Measurements from ENCODE around the gene FES.
A peak's percentile ranks its signal among the peaks of the same experiment; 100 is the strongest.
"Not testable (repeated sequence)": the region's sequence is repeated elsewhere in the genome, so short reads cannot be mapped to it uniquely, and the experiment has no call there.

FES gene

DNA sequence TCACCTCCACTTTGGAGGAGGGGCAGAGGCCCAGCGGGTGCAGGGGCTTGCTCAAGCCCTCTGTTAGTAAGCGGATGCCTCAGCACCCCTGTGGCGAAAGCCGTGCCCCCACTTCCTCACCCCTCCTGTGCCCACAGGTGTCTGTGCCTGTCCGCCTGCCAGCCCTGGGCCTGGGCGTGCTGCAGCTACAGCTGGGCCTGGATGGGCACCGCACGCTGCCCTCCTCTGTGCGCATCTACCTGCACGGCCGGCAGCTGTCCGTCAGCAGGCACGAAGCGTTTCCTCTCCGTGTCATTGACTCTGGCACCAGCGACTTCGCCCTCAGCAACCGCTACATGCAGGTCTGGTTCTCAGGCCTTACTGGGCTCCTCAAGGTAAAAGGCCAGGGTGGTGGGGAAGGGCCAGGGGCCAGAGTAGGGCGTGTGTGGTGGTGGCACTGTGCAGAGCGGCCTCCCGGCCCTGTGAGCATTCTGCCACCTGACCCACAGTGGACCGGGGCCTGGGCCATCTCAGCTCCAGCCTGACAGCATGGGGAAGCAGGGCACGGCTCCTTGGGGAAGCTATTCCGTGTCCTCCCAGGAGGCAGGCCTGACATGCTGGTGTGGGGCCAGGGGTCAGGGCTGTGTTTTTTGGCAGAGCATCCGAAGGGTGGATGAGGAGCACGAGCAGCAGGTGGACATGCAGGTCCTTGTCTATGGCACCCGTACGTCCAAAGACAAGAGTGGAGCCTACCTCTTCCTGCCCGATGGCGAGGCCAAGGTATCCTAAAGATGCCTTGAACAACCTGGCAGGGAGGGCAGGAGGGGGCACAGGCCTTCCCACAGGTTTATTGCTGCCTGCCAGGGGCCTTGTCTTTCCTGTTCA is 27.8 kb downstream of the FES start:
- DNase-seq, result no peak

DNA sequence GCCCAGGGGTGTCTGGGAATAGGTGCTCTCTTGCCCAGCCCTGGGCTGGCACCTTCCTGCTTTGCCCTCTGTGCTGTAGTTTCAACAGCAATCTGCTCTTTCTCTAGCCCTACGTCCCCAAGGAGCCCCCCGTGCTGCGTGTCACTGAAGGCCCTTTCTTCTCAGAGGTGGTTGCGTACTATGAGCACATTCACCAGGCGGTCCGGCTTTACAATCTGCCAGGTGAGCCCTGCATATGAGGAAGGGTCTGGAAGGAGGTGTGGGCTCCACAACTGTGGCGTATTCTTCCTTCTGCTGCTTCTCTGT is 28.4 kb downstream of the FES start:
- no peak for DNase-seq

DNA sequence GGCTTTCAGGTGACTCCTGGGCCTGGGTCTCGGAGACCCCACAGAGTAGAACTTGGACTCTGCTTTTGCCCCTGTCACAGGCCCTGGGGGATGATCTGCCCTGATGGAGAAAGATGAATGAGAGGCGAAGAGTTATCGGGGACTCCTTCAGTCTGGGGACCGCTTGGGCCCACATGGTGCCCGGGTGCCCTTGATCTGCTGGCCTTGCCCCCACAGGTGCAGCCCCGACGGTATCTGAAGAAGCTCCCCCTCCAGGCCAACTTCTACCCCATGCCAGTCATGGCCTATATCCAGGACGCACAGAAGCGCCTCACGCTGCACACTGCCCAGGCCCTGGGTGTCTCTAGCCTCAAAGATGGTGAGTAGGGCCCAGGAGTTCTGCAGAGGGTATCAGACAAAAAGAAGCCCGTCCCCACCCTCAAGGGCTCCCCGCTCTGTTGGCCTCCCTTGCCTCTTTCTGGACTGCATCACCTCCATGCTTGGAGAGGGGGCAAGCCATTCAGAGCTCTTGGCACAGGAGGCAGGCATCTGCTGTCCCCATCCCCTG is 29.2 kb downstream of the FES start:
- no peak for DNase-seq

DNA sequence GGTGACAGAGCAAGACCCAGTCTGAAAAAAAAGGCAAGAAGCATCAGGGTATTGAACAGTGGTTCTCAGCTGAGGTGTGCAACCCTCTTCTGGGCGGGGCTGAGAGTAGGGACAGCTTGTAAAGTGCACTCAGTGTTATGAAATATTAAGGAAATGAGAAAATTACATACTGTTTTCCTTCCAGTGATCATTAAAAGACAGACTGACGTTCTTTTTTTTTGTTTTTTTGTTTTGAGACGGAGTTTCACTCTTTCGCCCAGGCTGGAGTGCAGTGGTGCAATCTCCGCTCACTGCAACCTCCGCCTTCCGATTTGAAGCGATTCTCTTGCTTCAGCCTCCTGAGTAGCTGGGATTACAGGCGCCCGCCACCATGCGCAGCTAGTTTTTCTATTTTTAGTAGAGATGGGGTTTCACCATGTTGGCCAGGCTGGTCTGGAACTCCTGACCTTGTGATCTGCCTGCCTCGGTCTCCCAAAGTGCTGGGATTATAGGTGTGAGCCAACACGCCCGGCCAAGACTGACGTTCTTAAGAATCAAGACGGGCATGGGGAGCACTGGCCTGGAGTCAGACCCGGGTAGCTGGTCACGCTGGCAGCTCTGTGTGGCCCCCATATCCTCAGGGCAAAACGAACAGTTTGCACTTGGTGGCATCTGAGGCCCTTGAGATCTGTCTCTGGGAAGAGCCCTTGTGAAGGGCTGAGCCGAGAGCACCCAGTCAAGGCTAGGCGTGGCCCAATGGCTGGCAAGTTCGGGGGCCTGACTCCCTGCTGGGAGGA is 30.2 kb downstream of the FES start:
- no peak for DNase-seq

DNA sequence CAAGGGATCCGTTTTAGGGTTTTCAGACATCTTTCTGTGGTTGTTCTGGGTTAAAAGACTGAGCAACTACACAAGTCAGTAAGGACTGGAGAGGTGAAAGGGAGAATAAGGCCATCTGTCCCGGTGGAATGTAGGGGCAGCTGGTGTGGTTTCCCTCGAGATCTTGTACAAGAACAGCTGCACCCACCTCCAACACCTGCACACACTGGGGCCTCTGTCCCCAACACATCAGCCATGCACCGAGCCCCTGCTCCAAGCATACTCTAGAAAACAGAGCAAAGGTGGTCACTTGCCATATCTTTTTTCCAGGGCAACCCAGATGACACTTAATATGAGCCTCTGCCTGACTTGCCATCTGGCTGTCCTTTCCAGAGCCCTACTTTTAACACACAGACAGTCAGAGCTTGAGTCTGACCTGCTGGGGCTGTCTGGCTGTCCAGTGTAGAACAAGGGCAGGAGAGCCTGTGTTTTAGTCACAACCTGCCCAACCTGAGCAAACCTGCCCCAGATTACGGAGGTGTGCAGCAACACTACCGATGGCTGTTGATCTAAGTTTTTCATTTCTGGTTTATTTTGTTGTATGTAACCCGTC is 31.0 kb downstream of the FES start:
- DNase-seq, result no peak

DNA sequence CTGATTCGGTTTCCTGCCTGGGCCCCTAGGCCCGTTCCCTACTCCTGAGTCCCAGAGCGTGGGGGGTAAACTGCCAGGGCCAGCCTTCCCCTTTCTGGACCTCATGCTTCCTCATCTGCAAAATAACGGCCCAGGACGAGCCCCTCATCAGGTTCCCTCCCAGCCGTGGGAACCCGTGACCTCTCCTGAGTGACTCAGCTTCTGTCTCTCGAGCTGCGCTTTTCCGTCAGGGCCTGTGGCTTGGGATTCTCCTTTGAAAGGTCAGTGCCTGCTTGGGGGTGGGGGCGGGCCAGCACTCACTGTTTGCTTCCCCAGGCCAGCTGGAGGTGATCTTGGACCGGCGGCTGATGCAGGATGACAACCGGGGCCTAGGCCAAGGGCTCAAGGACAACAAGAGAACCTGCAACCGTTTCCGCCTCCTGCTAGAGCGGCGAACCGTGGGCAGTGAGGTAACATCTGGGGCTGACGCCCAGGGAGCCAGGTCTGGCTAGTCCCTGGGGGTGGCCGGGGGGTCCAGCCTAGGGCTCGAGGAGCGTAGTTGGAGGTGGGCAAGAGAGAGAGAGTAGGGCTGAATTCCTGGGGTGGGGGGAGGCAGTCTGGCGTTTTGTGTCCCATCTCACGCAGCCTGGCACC is 31.6 kb downstream of the FES start:
- no peak for DNase-seq

DNA sequence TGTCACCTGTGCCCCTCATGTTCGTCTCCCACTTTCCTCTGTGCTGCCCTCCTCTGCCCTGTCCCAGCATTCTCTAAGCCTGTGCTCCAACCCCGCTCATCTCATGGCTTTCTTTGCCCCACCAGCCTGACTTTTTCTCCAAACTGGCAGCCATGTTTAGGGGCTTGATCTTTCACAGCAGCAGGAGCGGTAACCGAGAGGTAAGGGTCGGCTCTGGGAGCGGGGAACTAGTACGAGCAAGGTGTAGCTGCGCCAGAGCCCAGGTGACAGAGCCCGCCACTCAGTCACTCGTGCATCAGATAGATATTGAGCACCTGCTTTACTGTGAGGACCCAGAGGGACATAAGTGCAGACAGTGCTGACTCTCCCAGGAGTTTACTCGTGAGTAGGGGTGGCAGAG is 32.2 kb downstream of the FES start:
- DNase-seq, result no peak

DNA sequence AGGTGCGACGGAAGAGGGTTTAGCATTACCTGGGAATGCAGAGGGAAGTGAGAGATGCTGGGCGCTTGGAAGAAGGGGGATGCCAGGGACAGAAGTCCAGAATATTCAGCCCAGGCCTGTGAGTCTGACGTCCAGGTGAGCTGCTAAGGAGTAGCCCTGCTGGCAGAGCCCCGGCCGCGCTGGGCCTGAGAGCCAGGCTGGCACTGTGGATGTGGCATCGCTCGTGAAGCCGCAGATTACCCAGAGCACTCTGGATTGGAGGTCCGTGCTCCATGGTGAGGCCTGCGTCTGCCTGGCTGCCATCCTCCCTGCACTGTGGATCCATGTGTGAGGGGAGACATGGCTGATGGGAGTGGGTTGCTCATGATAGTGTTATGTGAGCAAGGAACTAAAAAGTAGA is 33.3 kb downstream of the FES start:
- DNase-seq, result no peak

DNA sequence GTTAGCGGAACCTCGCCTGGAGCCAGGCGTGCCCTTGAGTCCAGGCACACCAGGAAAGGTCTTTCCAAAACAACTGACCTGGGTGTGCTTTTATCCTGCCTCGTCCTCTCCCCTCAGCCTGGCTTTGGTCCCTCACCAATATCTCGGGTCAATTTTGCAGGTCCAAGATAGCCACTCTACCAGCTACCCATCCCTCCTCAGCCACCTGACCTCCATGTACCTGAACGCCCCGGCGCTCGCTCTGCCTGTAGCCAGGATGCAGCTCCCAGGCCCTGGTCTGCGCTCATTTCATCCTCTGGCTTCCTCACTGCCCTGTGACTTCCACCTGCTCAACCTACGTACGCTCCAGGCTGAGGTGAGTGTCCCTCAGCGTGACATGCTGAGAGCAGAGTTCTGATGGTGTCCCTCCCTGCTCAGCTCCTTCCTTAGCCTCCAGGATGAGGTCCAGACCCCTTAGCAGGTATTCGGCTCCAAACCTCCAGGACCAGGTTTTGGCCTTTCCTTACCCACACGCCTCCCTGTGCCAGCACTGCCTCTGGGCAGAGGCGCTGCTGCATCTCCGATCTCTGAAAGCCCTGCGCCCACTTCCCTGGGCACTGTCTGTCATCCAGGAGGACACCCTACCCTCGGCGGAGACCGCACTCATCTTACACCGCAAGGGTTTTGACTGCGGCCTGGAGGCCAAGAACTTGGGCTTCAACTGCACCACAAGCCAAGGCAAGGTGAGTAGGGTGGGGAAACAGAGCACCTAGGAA is 33.9 kb downstream of the FES start:
- DNase-seq, result no peak

DNA sequence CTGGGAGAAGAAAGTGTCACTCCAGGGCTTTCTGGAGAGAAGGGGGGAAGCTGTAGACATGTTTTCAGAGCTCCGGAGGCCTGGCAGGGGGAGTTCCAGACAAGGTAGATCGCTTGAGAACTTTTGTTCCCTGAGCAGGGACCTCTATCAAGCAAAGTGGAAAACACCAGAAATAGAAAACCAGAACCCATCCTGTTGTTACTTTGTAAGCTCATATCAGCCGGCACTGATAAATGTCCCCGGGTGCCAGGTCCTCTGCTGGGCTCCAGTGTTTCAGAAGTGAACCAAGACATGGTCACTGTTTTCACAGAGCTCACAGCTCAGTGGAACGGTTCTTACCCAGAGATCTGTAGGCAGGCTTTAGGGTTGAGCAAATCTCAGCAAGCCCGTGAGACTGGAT is 34.5 kb downstream of the FES start:
- no peak for DNase-seq

DNA sequence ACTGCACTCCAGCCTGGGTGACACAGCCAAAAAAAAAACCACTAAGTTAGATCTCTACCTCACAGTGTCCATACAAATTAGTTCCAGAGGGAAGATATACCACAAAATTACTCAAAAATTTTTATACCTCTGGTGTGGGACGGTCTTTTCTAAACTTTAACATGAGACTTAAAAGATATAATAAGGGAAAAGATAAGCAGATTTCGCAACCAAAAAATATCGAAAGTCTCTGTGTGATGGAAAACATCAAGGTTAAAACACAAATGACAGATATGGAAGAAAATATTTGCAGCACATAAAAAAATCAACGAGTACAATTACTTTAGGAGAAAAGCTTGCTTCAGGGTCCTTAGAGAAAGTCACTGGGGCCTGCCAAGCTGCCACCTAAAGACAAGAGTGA is 37.6 kb downstream of the FES start:
- DNase-seq, result no peak

DNA sequence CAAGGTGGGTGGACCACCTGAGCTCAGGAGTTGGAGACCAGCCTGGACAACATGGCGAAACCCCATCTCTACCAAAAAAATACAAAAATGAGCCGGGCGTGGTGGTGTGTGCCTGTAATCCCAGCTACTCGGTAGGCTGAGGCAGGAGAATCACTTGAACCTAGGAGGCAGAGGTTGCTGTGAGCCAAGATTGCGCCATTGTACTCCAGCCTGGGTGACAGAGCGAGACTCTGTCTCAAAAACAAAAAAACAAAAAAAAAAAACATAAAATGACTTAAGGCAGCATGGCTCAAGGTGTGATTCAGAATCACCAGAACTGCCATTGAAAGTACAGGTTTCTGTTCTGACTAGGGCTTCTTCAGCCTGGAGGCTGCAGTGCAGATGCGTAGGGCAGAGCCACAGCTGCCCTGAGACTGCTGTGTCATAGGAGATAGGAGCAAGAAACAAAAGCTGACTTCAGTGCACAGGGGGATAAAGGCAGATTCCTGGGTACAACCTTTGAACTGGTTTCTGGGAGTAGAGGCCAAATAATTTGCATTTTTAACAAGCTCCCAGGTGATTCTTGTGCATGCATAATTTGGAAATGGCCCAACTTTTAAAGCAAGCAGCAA is 38.5 kb downstream of the FES start:
- DNase-seq, result not testable (repeated sequence)

DNA sequence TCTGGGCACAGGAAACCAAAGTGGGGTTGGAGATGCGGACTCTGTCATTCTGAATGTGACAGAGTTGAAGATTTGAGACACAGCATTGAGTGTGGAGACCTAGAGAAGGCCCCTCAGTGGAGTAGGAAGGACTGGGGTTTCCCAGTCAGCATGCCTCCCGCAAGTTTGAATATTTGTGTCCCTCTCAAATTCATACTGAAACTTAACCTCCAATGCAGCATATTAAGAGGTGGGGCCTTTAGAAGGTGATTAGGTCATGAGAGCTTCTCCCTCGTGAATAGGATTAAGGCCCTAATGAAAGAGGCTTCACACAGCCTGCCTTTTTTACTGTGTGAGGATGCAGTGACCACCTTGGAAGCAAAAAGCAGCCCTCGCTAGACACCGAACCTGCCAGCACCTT is 40.1 kb downstream of the FES start:
- no peak for DNase-seq

DNA sequence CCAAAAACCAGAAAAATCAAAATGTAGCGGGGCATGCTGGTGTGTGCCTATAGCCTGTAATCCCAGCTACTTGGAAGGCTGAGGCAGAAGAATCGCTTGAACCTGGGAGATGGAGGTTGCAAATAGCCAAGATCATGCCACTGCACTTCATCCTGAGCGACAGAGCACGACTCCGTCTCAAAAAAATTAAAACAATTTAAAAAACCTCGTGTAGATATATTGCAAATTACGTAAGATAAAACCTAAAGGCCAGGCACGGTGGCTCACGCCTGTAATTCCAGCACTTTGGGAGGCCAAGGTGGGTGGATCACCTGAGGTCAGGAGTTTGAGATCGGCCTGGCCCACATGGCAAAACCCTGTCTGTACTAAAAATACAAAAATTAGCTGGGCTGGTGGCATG is 42.5 kb downstream of the FES start:
- not testable (repeated sequence) for DNase-seq

DNA sequence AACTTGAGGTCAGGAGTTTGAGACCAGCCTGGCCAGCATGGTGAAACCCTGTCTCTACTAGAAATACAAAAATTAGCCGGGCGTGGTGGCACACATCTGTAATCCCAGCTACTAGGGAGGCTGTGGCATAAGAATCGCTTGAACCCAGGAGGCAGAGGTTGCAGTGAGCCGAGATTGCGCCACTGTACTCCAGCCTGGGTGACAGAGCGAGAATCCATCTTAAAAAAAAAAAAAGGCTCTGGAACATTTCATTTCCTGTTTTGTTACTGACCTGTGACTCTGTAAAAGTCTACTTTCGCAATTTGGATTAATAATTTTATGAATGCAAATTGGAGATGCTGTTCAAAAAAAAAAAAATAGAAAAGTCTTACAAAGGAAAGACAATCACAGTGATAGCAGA is 43.8 kb downstream of the FES start:
- not testable (repeated sequence) for DNase-seq

DNA sequence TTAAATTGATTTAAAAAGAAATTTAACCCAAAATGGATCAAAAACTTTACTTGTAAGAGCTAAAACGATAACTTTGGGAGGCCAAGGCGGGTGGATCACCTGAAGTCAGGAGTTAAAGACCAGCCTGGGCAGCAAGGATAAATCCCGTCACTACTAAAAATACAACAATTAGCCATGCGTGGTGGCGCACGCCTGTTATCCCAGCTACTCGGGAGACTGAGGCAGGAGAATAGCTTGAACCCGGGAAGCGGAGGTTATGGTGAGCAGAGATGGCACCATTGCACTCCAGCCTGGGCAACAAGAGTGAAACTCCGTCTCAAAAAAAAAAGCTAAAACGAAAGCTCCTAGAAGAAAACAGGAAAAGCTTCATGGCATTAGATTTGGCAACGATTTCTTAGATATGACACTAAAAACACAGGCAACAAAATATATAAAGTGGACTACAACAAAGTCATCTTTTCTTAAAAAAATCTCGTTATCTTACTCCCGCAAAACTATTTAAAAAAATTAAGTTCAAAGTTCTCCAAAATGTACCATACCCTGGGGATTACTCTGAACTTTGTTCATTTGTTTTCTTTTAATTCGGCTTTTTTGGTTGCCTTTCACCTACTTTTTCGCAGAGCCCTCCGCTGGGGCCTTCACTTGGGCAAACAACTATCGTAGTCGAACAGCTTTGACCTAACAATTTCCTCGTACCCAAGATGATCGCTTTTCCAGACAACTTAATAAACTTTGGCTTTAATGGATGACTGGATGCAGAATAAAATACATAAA is 45.1 kb downstream of the FES start:
- no peak for DNase-seq

DNA sequence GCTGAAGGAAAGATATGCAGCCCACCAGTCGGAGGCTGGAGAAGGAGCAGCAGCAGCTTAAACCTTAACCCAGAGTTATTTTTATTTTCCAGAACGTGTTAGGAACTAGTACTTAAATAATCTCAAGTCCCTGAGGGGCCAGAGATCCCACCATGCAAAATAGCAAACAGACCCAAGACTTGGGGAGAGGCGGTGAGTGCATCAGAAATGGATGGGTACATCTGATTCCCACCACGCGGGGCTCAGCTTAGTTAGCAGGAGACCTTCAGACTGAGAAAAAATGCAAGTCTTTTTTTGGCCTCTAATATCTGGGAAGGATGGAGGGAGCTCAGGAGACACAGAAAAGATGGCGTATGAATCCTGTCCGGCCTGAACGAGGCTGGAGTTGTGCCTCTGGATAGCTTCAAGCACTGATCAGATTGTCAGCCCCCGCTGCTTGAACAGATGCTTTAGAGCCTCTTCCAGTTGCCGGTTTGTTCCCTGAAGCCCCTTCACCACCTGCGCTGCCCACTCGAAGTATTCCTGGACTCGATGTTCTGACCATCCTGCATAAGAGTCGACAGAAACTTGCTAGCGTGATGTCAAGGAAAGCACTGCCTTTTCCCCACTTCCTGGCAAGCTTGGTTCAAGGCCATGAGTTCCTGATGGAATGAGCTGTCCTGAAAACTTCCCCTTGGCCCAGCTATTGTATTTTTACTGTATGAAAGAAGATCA is 46.7 kb downstream of the FES start:
- DNase-seq, result no peak

DNA sequence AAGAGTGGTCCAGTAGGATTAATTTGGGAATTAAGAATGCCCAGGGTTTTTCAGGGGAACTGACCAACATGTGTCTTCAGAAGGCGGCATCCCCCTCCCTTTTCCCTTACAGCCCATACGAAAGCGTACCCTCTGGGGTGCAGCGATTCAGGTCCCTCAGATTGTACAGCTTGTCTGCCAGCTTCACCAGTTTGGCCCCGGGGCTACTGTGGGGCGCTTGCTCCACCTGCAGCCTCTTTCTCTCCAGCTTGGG is 47.2 kb downstream of the FES start:
- DNase-seq, result no peak

DNA sequence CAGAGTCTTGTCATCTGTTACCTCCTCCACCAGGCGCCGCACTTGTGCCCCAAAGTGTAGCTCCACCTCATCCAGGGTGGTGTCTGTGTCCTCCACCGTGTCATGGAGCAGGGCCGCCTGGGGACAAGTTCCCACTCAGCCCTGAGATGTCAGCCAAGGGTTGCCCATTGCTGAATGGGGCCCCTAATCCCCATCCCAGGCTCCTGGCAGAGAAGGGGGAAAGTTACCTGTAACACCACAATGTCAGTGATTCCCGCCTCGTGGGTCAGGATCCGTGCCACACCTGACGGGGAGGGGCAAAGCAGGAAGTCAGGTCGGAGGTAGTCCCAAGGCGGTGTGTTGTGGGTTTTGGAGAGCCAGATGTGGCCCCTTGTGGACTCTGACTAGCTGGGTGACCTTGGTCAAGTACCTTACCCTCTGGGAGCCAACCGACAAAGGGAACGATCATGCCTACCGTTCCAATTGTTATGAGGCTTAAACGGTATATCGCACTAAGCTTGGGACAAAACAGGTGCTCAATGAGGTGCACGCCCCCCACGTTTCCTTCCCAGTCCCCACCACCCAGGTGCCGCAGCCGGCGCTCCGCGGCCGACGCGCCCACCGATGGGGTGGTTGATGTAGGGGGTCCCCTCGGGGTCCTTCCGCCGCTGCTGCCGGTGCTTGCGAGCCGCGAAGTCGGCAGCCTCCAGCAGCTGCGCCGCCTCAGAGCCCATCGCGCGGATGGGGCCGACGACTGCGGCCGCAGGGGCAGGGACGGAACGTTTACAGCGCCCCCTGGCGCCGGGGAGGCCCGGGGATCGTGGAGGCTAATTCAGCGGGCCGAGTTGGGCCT is 47.7 kb downstream of the FES start, which contains the start of gene HDDC3:
HDDC3 (minus strand) TSS at position 722 of the 832 bp plus-strand sequence; CDS start at position 713, 9 bp downstream.
- peak; percentile 94 for DNase-seq

DNA sequence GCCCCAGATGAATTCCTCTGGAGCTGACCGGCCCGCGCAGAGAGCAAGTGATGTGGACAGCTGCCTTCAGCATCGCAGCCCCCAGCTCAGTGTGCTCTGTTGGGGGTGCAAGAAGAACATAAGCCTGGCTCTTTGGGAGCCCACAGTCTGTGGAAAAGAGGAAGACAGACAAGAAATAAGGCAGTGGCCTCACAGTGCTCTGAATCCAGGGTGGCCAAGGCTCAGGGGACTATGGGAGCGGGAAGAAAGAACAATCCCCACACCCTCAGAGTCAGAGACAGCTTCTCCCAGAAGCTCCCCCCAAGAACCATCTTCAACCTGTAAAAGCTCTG is 48.3 kb downstream of the FES start:
- DNase-seq, result no peak

All from CD4-positive, alpha-beta T cell treated with Interleukin-17A for 4 hours (primary cell).